ENCODE data around the gene HS3ST3A1.

Gene HS3ST3A1

GRCh38 chr17:13594762-13595598 is 6.7 kb downstream of the HS3ST3A1 start:
- Mint-ChIP-seq H3K4me3 (no peak overlapping the region), H3K36me3 (ENCODE audit: insufficient read depth) (peaks cover 2% of the 10 kb centered on the region), H3K27me3 (peaks cover 44 to 49% of the 10 kb centered on the region in 2 donors), H3K27ac (no peak overlapping the region), H3K4me1 (ENCODE audit: low read depth in 2 of 2) (peaks cover 3 to 4% of the 10 kb centered on the region in 2 donors), H3K9me3 (no peaks in the 10 kb centered on the region)
- ATAC-seq (replicated peaks), result peak; percentile 89
- DNase-seq, result peak; percentile 82 to 85 (median 82)

- ATAC-seq (replicated peaks), result no peak
These were observed 7.4 kb downstream of the HS3ST3A1 start for GRCh38 chr17:13594310-13594709.

GRCh38 chr17:13593757-13594156 is 8.0 kb downstream of the HS3ST3A1 start:
- peaks cover 40 to 47% of the 10 kb centered on the region in 2 donors for H3K27me3 Mint-ChIP-seq
- no peaks in the 10 kb centered on the region for H3K36me3 Mint-ChIP-seq (ENCODE audit: insufficient read depth)
- no peak overlapping the region for H3K27ac Mint-ChIP-seq
- peaks cover 3 to 4% of the 10 kb centered on the region in 2 donors for H3K4me1 Mint-ChIP-seq (ENCODE audit: low read depth in 2 of 2)
- no peak overlapping the region for H3K4me3 Mint-ChIP-seq
- DNase-seq (no peak), ATAC-seq (replicated peaks) (no peak)
- no peaks in the 10 kb centered on the region for H3K9me3 Mint-ChIP-seq

More at GRCh38 chr17:13594310-13594709, 7.4 kb downstream of the HS3ST3A1 start:
- no peak for DNase-seq
- Mint-ChIP-seq H3K9me3 (no peaks in the 10 kb centered on the region), H3K4me3 (no peak overlapping the region), H3K27ac (no peak overlapping the region), H3K4me1 (ENCODE audit: low read depth in 2 of 2) (peaks cover 3 to 4% of the 10 kb centered on the region in 2 donors), H3K27me3 (peaks cover 43 to 48% of the 10 kb centered on the region in 2 donors), H3K36me3 (ENCODE audit: insufficient read depth) (no peaks in the 10 kb centered on the region)

- Mint-ChIP-seq H3K36me3 (ENCODE audit: insufficient read depth) (no peaks in the 10 kb centered on the region), H3K27ac (no peak overlapping the region), H3K27me3 (peaks cover 35 to 41% of the 10 kb centered on the region in 2 donors), H3K4me1 (ENCODE audit: low read depth in 2 of 2) (peaks cover 3 to 4% of the 10 kb centered on the region in 2 donors), H3K4me3 (no peak overlapping the region), H3K9me3 (no peaks in the 10 kb centered on the region)
- no peak for ATAC-seq (replicated peaks)
- no peak for DNase-seq
These were observed 8.5 kb downstream of the HS3ST3A1 start for GRCh38 chr17:13593021-13593751.

GRCh38 chr17:13592427-13592826 is 9.3 kb downstream of the HS3ST3A1 start:
- peaks cover 31 to 38% of the 10 kb centered on the region in 2 donors for H3K27me3 Mint-ChIP-seq
- H3K27ac Mint-ChIP-seq, result no peak overlapping the region
- no peak overlapping the region for H3K4me3 Mint-ChIP-seq
- peaks cover 3 to 4% of the 10 kb centered on the region in 2 donors for H3K4me1 Mint-ChIP-seq (ENCODE audit: low read depth in 2 of 2)
- no peaks in the 10 kb centered on the region for H3K36me3 Mint-ChIP-seq (ENCODE audit: insufficient read depth)
- DNase-seq (no peak), ATAC-seq (replicated peaks) (no peak)
- no peaks in the 10 kb centered on the region for H3K9me3 Mint-ChIP-seq

- no peak for DNase-seq
- Mint-ChIP-seq H3K9me3 (no peaks in the 10 kb centered on the region), H3K4me1 (ENCODE audit: low read depth in 2 of 2) (peaks cover 3 to 4% of the 10 kb centered on the region in 2 donors), H3K27ac (no peak overlapping the region), H3K36me3 (ENCODE audit: insufficient read depth) (no peaks in the 10 kb centered on the region), H3K27me3 (peaks cover 27 to 28% of the 10 kb centered on the region in 2 donors), H3K4me3 (no peak overlapping the region)
- no peak for ATAC-seq (replicated peaks)
These were observed 11.3 kb downstream of the HS3ST3A1 start for GRCh38 chr17:13590441-13590840.

- Mint-ChIP-seq H3K36me3 (ENCODE audit: insufficient read depth) (no peaks in the 10 kb centered on the region), H3K27ac (no peak overlapping the region), H3K9me3 (no peaks in the 10 kb centered on the region), H3K27me3 (peaks cover 20 to 24% of the 10 kb centered on the region in 2 donors), H3K4me1 (ENCODE audit: low read depth in 2 of 2) (peaks cover 0 to under 1% of the 10 kb centered on the region in 2 donors), H3K4me3 (no peak overlapping the region)
- no peak for DNase-seq
- no peak for ATAC-seq (replicated peaks)
These were observed 12.1 kb downstream of the HS3ST3A1 start for GRCh38 chr17:13589658-13590057.

- Mint-ChIP-seq H3K27me3 (peaks cover 19 to 24% of the 10 kb centered on the region in 2 donors), H3K4me3 (no peak overlapping the region), H3K27ac (no peak overlapping the region)
These were observed 14.0 kb downstream of the HS3ST3A1 start for GRCh38 chr17:13587487-13588338.

GRCh38 chr17:13584701-13585080 is 17.0 kb downstream of the HS3ST3A1 start:
- no peak for DNase-seq
- H3K4me3 Mint-ChIP-seq, result no peak overlapping the region
- no peaks in the 10 kb centered on the region for H3K4me1 Mint-ChIP-seq (ENCODE audit: low read depth in 2 of 2)

More at GRCh38 chr17:13587487-13588338, 14.0 kb downstream of the HS3ST3A1 start:
- no peak for DNase-seq
- no peak for ATAC-seq (replicated peaks)
- Mint-ChIP-seq H3K9me3 (no peaks in the 10 kb centered on the region), H3K4me1 (ENCODE audit: low read depth in 2 of 2) (no peaks in the 10 kb centered on the region), H3K36me3 (ENCODE audit: insufficient read depth) (no peaks in the 10 kb centered on the region)

GRCh38 chr17:13583996-13584700 is 17.6 kb downstream of the HS3ST3A1 start:
- Mint-ChIP-seq H3K27me3 (peaks cover 8 to 16% of the 10 kb centered on the region in 2 donors), H3K27ac (no peak overlapping the region), H3K4me3 (no peak overlapping the region), H3K9me3 (no peaks in the 10 kb centered on the region), H3K36me3 (ENCODE audit: insufficient read depth) (no peaks in the 10 kb centered on the region), H3K4me1 (ENCODE audit: low read depth in 2 of 2) (no peaks in the 10 kb centered on the region)
- ATAC-seq (replicated peaks) (no peak), DNase-seq (no peak)

More at GRCh38 chr17:13584701-13585080, 17.0 kb downstream of the HS3ST3A1 start:
- no peaks in the 10 kb centered on the region for H3K9me3 Mint-ChIP-seq
- peaks cover 14 to 22% of the 10 kb centered on the region in 2 donors for H3K27me3 Mint-ChIP-seq
- no peak for ATAC-seq (replicated peaks)
- no peaks in the 10 kb centered on the region for H3K36me3 Mint-ChIP-seq (ENCODE audit: insufficient read depth)
- no peak overlapping the region for H3K27ac Mint-ChIP-seq

- Mint-ChIP-seq H3K4me1 (ENCODE audit: low read depth in 2 of 2) (no peaks in the 10 kb centered on the region), H3K27me3 (peaks cover 5 to 15% of the 10 kb centered on the region in 2 donors), H3K4me3 (no peak overlapping the region), H3K27ac (no peak overlapping the region), H3K36me3 (ENCODE audit: insufficient read depth) (no peaks in the 10 kb centered on the region), H3K9me3 (no peaks in the 10 kb centered on the region)
- DNase-seq (no peak), ATAC-seq (replicated peaks) (no peak)
These were observed 18.8 kb downstream of the HS3ST3A1 start for GRCh38 chr17:13582776-13583547.

- Mint-ChIP-seq H3K9me3 (no peaks in the 10 kb centered on the region), H3K4me3 (no peak overlapping the region), H3K36me3 (ENCODE audit: insufficient read depth) (no peaks in the 10 kb centered on the region), H3K4me1 (ENCODE audit: low read depth in 2 of 2) (no peaks in the 10 kb centered on the region), H3K27ac (no peak overlapping the region), H3K27me3 (peaks cover 14 to 22% of the 10 kb centered on the region in 2 donors)
- DNase-seq (no peak), ATAC-seq (replicated peaks) (no peak)
These were observed 19.8 kb downstream of the HS3ST3A1 start for GRCh38 chr17:13581925-13582324.
